NCI-H2107 treated with DMSO at 0.1 percent for 48 hours (cell line): ENCODE measurements around the gene AGPAT3.
"Not testable (repeated sequence)": the region's sequence is repeated elsewhere in the genome, so short reads cannot be mapped to it uniquely, and the experiment has no call there.

Source experiments
- DNase-seq: peaks from one replicate; lab custom pipeline; 2025; ENCODE audit not compliant: unreplicated experiment; lab: John Stamatoyannopoulos, UW

Gene AGPAT3, protein sequence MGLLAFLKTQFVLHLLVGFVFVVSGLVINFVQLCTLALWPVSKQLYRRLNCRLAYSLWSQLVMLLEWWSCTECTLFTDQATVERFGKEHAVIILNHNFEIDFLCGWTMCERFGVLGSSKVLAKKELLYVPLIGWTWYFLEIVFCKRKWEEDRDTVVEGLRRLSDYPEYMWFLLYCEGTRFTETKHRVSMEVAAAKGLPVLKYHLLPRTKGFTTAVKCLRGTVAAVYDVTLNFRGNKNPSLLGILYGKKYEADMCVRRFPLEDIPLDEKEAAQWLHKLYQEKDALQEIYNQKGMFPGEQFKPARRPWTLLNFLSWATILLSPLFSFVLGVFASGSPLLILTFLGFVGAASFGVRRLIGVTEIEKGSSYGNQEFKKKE

DNA sequence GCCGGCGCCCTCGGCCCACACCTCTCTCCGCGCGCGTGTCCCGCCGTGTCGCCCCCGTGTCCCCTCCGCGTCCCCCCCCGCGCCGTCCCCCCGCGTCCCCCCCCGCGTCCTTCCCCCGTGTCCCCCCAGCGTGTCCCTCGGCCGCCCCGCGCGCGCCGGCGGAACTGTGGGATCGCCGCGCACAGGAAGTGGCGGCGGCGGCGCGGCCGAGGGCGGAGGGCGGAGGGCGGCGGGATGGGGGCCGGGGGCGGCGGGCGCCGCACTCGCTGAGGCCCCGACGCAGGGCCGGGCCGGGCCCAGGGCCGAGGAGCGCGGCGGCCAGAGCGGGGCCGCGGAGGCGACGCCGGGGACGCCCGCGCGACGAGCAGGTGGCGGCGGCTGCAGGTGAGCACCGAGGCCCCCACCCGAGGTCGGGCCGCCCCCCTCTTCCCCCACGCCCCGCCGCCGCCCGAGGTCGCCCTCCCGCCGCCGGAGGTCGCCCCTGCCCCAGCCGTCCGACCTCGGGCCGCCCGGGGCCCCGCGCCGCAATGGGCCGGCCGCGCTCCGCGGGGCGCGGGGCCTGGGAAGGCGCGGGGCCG, at the start of gene AGPAT3:
Gene AGPAT3, plus strand, starts transcription at position 262 of the 578 bp plus-strand sequence. CDS start 94,459 bp downstream, outside the sequence.
- no peak for DNase-seq

DNA sequence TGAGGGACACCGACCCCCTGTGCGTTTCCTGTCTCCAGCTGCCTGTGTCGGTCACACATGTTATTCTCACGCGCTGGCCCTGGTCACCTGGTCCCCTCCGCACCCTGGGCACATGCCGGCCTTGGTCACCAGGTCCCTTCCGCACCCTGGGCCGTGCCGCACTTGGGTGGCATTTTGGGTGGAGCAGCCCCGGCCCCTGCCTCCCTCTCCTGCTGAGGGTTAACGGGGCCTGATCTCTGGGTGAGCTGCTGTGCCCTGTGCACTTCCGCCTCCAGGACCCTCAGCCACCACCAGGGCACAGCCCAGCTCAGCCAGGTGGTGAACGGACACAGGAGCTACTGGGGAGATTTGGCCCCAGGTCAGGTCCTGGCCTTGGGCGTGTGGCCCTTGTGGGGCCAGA, 49.0 kb upstream of the AGPAT3 start:
- no peak for DNase-seq

- DNase-seq = no peak
Measured at GRCh38 chr21:43816611-43817071, 48.4 kb upstream of the AGPAT3 start.

DNA sequence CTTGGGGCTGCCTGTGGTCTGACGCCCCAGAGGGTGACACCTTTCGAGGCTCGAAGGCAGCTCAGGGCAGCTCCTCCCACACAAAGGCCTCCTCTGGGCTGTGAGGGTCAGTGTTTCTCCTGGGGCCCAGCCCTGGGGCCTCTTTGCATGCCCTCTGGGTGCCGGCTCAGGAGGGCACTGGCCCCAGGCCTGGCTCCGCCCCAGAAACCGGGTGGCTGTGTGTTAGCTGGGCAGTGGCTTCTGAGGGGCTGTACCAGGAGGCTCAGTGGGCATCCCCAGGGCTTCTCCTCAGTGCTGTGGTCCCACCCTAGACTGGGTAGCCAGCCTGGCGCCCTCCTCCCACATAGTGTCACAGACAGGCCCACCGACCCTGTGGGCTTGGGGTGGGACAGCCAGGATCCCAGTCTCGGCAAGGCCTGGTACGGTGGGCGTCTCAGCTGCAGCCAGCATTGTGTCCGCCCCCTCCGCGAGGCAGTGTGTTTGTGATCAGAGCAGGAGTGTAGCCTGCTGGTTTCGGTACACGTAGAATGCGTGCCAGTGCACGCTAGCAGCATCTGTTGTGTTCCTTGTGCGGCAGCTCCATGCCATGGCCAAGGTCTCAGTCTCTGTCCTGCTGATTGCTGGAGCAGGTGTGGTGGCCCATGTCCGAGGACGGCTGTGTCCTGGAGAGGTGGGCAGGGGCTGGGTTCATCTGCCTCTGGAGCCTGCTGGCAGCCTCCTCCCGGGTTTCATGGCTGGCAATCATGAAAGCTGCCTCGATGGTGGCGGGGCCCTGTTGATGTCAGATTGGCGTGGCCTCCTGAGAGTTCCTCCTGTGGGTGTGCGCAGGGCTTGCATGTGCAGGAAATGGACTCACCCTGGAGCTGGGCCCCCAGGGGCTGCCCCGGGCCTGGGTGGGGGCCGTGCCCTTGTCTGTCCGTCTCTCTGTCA, 47.6 kb upstream of the AGPAT3 start:
- no peak for DNase-seq

- DNase-seq = no peak
Measured at GRCh38 chr21:43818685-43819084, 46.3 kb upstream of the AGPAT3 start.

DNA sequence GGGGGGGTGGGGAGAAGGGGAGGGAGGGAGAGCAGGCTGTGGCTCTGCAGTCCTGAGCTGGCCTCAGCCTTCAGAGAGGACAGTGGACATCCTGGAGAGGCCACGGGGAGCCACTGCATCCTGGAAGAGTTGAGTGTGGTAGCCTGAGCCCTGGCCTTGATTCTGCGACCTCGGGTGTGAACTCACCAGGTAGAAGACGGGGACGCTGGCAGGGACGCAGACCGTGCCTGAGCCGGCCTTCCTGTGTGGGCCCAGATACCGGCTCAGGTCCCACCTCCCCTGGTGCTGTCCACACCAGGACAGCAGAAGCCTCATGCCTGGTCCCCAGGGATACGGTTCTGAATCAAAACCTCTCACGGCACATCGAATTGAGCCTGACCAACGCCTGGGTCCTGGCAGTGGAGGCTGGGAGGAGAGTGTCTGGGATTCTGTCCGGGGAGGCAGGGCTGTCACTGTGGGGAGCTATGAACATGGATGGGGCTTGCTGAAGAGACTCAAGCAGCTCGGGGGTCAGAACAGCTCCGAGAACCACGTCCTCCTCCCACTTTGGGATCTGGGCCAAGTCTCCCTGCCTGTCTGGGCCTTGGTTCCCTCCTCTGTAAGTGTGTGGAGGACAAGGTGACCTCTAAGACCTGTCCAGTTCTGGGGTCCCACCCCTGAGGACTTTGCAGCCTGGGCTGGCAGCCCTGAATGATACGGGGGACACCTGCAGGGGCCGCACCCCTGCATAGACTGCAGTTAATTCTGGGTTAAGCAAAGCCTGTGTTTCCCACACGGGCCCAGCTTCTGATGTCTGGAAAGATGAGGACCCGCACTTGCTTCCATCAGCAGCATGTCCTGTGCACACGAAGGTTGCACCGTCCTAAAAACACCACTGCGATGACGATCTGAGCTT, 45.3 kb upstream of the AGPAT3 start:
- DNase-seq = no peak

DNA sequence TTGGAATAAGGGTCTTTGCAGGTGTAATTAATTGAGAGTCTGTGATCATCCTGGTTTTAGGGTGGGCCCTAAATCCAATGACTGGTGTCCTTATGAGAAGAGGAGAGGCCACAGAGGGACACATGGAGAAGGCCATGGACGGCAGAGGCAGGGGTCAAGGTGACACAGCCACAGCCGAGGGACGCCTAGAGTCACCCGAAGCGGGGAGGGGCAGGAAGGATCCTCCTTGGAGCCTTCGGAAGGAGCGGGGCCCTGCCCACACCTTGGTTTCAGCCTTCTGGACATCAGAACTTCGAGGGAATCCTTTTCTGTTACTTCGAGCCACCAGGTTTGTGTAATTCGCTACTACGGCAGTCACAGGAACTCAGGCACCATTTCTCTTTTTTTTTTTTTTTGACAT, 44.6 kb upstream of the AGPAT3 start:
- DNase-seq = no peak

- DNase-seq = not testable (repeated sequence)
Measured at GRCh38 chr21:43822166-43822565, 42.9 kb upstream of the AGPAT3 start.

- DNase-seq = not testable (repeated sequence)
Measured at GRCh38 chr21:43822741-43823140, 42.3 kb upstream of the AGPAT3 start.

- no peak for DNase-seq
Measured at GRCh38 chr21:43824333-43825241, 40.4 kb upstream of the AGPAT3 start.

- DNase-seq = no peak
Measured at GRCh38 chr21:43825242-43825935, 39.6 kb upstream of the AGPAT3 start.

DNA sequence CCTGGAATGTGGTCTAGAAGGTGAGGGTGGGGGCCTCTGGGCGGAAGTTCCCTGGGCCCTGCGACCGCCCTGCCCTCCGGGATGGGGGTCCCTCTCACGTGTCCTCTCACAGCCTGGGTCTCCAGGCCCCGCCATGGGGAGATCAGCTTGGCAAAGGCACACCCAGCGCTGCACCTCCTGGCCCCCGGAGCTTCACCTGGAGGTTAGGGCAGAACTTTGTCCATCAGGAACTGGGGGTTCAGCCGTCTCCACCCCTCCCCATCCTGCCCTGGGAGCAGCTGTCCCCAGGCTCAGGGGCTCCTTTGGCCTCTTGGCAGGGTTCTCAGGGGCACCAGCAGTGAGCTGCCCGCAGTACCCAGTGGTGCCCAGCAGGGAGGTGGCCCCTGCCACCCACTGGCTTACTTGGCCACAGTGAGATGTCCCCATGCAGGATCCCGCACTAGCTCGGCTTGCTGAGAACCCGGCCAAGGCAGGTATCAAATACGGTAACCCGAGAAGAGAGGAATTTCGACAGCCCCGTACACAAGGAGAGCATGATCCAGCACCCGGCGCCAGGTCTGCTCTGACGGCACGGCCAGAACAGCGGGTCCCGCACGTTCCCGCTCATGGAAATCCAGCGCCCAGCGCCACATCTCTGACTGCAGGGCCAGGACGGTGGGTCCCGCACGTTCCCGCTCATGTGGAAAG, 38.9 kb upstream of the AGPAT3 start:
- peak; percentile 89 for DNase-seq

- no peak for DNase-seq
Measured at GRCh38 chr21:43826623-43826974, 38.4 kb upstream of the AGPAT3 start.

- no peak for DNase-seq
Measured at GRCh38 chr21:43827015-43827611, 37.9 kb upstream of the AGPAT3 start.

- no peak for DNase-seq
Measured at GRCh38 chr21:43829161-43829560, 35.9 kb upstream of the AGPAT3 start.

- no peak for DNase-seq
Measured at GRCh38 chr21:43829575-43830119, 35.4 kb upstream of the AGPAT3 start.

- DNase-seq = no peak
Measured at GRCh38 chr21:43832158-43832550, 32.9 kb upstream of the AGPAT3 start.

DNA sequence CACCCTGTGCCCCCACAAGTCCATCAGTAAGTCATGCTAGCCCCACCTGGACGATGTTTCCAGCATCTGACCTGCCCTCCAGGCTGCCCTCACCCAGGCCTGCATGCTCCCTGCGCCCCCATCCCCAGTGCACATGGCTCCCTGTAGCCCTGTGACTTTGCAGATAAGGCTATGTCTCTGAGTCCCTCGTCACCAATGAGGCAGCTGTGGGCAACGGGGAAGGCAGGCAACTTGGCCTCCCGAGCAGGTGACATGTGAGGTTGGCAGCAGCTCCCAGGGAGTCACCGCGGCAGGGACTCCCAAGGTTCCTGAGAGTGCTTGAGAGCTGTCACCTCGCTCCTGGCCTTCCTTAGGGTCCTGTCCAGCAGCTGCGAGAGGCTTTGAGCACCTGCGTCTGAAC, 32.4 kb upstream of the AGPAT3 start:
- no peak for DNase-seq
